Skin epidermis (tissue), 12 donors: ENCODE results near the gene F7.

Experiments
- H3K27ac ChIP-seq, 21 experiments: fragments of 200-600 bp; sonication (generic) in 11 of 21; one replicate each; pipeline ENCODE4 v1.5.0; 2020; ENCODE audit warnings: mild to moderate bottlenecking in 3 of 21, inconsistent platforms in 2 of 21, moderate library complexity in 2 of 21
- H3K4me3 ChIP-seq, 7 experiments: fragments of 200-600 bp; sonication (generic) in 2 of 7; one replicate each; pipeline ENCODE4 v1.5.0; 2020; ENCODE audit warnings: inconsistent platforms in 2 of 7, mild to moderate bottlenecking in 2 of 7, moderate library complexity in 1 of 7

The F7 gene

DNA sequence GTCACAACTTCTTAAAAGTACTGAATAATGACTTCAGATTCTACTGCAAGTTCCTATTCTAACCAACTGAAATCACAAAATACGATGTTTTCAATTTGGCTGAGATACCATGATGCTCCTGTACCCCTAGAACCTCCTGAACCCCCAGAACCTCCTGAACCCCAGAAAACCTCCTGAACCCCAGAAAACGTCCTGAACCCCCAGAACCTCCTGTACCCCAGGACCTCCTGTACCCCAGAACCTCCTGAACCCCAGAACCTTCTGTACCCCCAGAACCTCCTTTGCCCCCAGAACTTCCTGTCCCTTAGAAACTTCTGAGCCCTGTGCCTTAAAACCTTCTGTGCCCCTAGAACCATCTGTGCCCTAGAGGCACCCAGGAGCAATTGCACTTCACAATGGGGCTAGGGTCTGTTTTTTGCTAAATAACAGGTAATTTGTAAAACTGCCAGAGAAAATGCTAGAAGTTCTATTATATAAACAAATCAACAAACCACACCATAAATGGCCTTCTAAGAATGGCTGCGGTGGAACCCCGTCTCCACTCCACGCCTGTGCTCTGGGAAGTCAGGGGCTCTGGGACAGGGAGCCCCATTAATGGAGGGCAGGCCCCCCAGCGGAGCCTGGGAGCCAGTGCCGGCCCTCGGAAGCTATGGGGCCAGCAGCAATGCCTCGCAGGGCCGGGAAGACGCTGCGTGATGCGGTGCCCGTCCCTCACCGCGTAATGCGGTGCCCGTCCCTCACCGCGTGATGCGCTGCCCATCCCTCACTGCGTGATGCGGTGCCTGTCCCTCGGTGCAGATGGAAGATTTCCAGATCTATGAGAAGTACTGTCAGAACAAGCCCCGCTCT lies 21.3 kb upstream of the F7 start:
- Histone ChIP-seq H3K4me3 (no peak overlapping the region), H3K27ac (peak overlapping the region in 2 of 21 experiments; percentile 19 to 25)

DNA sequence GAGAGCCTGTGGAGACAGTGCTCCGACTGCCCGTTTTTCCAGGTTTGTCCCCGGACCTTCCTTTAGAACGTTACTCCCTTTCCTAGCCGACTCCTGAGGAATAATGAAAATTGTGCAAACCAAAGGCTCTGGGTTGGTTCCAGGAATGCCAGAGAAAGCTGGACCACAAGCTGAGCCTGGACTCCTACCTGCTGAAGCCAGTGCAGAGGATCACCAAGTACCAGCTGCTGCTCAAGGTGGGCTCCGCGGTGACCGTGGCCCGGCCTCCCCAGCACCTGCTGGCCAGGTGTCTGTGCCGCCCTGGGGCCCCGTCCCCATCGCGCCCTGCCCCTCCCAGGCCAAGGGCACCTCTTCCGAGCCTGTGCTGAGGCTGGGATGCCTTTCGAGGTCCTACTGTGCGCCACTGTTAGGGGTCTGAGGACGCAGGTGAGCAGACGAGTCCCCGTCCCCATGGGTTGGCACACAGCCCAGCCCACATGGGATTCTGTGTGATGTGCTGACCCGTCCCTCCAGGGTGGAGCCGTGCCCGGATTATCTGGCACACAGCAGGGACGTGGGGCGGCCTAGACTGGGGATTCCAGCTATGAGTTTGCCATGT lies 20.5 kb upstream of the F7 start:
- Histone ChIP-seq H3K4me3 (no peak overlapping the region), H3K27ac (no peak overlapping the region)

DNA sequence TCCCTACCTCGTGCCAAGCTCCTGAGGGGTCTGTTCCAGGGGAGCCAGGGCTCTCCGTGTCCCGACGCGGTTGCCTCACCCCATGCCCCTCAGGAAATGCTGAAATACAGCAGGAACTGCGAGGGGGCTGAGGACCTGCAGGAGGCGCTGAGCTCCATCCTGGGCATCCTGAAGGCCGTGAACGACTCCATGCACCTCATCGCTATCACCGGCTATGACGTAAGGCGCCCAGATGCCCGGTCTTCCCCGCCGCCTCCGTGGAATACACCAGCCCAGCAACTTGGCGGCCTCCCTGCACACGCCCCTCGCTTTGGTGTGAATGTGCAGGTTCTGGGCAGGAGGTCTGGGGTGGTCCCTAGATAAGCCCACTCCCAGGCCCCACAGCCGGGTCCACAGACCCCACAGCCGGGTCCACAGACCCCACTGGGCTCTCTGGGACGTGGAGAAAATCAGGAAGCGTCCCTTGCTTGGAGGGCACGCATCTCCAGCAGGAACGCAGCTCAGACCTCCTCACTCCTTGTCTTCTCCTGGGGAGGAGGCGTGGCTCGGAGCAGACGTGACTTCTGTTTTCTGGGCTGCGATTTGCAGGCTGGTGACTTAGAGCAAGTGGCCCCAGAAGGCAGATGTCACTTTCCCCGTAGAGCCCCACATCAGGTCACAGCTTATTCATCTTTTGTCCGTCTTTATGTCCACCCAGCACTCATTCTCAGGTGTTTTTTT lies 19.4 kb upstream of the F7 start:
- no peak overlapping the region for H3K27ac ChIP-seq
- H3K4me3 ChIP-seq, result no peak overlapping the region

DNA sequence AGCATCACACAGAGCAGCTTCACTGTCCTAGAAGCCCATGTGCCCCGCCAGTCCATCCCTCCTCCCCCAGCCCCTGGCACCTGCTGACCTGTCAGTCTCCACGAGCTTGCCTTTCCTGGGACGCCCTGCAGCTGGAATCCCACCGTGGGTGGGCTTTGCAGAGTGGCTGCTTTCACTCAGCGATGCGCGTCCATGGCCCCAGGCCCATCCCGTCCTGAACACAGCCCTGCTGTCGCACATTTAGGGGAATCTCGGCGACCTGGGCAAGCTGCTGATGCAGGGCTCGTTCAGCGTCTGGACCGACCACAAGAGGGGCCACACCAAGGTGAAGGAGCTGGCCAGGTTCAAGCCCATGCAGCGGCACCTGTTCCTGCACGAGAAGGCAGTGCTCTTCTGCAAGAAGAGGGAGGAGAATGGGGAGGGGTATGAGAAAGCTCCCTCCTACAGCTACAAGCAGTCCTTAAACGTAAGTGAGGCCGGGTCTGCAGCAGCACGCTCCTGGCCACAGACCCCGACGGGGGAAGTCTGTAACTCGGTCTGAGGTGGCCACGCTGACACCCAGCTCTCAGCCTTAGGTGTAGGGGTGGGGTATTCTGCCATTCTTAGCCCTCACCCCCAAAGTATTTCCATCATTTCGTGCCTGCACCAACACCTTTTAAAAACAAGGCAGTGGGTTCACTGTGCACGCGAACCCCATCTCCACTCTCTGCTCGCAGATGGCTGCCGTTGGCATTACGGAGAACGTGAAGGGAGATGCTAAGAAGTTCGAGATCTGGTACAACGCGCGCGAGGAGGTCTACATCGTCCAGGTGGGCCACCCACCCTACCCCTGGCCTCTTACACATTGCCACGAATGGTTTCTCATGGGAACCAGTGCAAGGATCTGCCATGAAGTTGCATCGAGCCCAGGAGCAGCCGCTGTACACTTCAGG lies 18.3 kb upstream of the F7 start:
- H3K27ac ChIP-seq, result no peak overlapping the region
- no peak overlapping the region for H3K4me3 ChIP-seq

DNA sequence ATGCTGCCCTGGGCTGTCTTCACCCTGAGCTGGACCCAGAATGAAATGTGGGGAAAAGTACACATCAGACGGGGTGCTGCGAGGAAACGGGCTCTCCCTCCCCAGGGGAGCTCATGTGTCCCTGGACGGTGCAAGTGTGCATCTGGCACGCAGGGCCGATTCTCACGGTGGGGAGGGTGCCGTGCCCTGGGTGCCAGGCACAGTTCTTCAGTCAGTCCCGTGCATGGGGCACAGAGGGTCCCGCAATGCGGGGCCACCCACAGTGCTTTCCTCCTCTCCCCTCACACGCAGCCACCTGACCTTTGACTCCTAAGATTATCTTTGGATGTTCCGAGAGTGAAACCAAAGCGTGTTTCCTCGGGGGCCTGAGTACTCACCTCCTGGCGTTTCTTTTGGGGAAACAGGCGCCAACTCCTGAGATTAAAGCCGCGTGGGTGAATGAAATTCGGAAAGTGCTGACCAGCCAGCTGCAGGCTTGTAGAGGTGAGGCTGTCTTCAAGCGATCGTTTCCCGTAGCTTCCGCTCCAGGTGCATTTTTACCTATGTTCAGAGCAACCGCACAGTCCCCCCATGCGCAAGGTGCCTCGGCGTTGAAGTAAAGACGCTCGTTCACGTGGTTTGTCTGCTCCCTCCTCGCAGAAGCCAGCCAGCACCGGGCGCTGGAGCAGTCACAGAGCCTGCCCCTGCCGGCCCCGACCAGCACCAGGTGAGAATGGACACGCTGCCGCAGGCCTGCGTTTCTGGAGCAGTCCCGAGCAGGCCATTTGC lies 17.5 kb upstream of the F7 start:
- H3K4me3 ChIP-seq, result no peak overlapping the region
- H3K27ac ChIP-seq, result no peak overlapping the region

DNA sequence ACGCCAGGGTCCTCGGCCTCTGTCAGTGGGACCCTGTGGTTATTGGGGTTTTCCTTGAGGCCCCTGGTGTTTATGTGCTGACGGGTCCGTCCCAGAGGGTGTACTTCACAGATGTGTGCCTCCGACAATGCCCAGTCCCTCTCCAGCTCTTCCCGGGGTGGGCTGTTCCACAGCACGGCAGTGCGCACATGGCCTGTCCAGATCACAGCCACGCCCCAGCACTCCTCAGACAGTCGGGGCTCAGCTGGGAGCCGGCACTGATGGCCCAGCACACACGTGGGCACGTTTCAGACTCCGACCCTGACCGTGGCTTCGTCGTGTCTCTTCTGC lies 16.9 kb upstream of the F7 start:
- Histone ChIP-seq H3K4me3 (no peak overlapping the region), H3K27ac (no peak overlapping the region)

DNA sequence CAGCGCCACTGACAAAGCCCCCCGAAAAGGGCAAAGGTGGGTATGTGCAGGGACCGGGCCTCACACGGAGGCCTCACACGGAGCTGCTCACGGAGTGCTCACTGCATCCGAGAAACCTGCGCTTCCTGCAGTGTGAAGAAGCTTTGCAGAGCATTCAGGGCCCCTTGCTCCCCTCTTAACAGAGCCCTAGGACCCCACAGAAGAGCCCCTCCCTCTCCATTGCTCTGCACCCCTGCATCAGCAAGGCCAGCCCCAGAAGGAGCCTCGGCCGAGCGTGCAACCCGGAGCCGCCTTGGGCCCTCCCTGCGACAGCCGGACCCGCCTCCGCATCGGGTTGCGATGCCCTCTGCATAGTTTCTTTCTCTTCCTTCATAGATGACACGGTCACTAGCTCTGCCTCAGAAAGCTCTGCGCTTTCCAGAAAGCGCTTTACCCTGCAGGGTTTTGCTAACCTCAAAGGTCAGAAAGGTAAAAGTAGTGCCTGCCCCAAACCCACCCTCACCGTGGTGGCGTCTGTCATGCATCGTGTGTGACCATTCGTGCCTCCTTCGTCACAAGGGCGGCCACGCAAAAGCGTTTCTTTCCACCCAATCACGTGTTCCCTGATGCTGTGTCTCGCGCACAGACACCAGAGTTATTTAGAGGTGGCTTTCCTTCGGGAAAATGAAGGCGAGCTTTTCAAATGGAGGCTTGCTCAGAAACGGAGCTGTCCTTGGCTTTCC lies 15.7 kb upstream of the F7 start:
- no peak overlapping the region for H3K27ac ChIP-seq

DNA sequence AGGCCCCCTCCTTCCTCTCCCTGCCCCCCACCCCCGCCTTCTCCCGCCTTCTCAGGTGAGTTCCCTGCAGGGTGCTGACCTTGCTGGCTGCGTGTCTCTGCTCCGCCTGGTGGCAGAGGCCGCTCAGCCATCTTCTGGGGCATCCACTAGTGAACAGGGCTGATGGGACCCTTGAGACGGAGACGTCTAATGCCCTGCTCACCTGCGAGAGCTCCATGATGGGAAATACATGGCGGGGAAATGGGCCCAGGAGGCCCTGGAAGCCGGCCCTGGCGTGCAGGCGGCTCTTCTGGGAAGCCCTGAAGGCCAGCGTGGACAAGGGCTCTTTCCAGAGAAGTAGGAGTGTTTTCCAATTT lies 15.2 kb upstream of the F7 start:
- Histone ChIP-seq H3K4me3 (no peak overlapping the region), H3K27ac (no peak overlapping the region)

More for the DNA sequence above, 15.7 kb upstream of the F7 start:
- no peak overlapping the region for H3K4me3 ChIP-seq

DNA sequence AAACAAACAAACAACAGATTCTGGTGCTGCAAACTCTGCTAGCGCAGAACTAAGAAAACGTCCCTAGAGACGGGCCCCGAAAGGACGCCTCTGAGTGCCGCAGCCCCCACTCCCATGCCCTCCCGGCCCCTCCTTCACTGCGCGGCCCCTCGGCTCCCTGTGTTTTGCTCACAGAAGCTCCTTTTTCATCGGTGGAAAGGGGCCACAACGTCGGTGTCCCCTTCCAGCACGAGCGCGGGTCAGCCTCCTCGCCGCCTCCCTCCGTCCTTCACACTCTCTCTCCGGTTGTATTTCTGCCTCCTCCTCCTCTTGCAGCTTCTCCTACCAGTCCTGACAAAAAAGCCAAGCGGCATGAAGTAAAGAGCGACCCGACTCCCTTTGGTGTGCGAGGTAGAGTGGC lies 14.8 kb upstream of the F7 start:
- Histone ChIP-seq H3K4me3 (no peak overlapping the region), H3K27ac (no peak overlapping the region)

DNA sequence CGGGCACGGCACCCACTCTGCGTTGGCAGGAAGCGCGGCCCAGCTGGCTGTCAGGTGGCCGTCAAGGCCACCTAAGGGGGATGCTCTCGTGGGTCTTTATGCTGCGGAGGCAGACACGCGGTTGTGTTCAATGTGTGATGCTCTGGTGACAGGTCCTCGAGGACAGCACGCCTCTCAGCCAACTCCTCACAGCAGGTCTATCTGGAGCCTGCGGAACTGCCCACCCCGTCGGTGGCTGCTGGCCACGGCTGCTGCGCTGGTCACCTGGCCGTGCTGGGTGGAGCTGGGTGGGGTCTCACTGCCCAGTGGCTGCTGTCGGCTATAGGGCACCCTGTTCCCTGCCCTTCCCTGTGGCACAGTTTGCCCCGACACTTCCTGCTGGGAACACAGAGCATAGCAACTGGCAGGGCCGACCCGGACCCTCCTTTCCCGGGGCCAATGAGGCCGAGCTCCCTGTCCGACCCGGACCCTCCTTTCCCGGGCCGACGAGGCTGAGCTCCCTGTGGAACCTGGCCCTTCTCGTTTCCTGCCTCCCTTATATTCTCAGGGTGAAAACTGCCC lies 14.3 kb upstream of the F7 start:
- Histone ChIP-seq H3K27ac (no peak overlapping the region), H3K4me3 (no peak overlapping the region)

DNA sequence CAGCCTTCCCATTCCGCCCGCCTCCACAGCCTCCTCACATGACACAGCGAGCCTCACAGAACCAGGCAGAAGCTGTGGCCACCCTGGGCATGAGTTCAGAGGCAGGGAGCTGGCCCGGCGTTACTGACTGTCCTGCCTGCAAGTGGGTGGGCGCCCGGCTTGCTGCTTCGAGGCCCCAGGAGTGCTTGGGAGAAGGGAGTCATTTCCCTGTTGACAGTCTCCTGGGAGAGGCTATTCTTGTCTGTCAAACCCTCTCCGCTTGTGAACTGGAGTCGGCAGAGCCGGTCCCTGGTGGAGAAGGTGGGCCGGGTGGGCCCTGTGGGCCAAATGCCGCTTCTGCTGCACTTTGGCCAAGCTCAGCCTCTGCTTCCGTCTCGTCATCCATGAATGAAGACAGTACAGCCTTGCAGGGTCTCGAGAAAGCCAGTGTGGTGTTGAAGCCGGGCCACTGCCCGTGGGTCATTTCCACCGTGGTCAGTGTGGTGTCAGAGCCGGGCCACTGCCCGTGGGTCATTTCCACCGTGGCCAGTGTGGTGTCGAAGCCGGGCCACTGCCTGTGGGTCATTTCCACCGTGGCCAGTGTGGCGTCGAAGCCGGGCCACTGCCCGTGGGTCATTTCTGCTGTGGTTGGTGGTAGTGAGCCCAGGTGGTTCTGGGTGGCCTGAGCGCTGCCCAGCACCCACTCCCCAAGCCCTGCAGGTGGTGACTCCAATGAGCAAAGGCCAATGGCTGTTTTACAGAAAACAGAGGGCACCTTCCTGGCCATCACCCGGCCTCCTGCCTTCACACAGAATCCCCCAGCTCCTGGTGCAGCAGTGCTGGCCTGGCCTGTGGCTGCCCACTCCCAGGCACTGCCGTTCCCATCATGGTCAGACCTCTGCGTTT lies 13.5 kb upstream of the F7 start:
- H3K27ac ChIP-seq, result no peak overlapping the region

DNA sequence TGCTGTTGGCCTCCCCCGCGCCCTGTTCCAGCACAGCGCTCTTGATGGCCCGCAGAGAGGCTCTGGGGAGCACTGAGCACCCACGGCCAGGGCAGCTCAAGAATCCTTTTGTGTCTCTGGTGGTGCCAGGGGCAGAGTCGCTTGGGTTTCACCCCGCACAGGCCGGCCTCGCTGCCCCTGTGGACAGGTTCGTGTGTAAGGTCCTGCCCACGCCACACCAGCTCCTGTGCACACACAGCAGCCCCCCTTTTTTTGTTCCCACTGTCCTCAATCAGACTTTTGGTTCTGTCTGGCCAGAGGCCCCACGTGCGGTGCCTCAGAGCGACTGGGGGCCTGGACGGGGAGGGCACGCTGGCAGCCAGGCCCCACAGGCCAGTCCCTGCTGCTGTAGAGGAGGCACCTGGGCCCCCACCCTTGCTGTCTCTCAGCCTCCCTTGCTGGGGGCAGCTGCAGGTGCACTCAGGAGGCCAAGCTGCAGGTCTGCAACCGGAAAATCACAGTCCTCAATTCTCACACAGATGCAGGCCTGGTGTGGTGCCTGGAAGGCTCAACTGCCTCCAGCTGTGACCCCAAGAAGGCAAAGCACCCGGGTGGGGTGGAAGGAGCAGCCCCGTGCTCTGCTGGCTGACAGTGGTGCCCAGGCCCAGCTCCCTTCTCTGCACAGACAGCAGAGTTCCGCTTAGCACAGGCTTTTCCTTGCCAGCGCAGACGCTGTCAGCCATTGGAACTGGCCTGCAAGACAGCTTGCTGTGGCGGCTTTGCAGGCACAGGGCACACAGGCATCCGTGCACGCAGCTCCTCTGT lies 12.6 kb upstream of the F7 start:
- H3K4me3 ChIP-seq, result no peak overlapping the region
- no peak overlapping the region for H3K27ac ChIP-seq

More for the DNA sequence above, 13.5 kb upstream of the F7 start:
- H3K4me3 ChIP-seq, result no peak overlapping the region

DNA sequence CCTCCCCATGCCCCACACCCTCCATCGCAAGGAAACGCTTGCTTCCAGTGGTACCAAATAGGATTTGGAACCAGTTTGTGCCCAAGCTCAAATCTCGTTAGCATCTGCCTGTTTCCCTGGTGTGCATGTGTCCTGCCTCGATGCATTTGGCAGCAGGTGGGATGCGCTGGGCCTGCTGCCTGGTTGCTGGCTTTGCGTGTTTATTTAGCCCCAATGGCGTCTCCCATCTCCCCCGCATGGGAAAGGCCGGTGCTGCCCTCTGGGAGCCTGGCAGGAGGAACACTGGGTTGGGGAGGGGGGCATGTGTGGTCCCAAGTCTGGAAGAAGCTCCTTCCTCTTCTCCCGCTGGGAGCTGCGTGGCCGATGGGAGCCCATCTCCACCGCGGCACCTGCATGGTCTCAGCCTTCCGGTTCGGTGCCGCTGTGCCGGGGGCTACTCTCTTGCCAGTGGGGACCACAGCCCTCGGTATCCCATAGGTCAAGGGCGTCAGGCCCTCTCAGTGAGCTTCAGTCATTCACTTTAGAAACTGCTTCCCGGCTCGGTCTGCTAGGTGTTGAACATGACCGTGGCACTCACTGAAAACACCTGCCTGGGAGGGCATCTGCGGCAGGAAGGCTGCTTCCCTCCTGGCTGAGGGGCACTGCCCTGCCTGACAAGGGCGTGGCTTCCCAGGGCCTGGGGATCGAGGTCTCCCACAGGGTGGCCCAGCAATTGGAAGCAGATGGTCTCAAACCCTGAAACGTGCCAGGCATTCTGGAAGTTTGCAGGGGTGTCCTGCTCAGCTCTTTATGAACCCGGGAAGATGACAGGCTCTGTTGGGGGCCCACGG lies 11.8 kb upstream of the F7 start:
- no peak overlapping the region for H3K27ac ChIP-seq
- H3K4me3 ChIP-seq, result no peak overlapping the region

DNA sequence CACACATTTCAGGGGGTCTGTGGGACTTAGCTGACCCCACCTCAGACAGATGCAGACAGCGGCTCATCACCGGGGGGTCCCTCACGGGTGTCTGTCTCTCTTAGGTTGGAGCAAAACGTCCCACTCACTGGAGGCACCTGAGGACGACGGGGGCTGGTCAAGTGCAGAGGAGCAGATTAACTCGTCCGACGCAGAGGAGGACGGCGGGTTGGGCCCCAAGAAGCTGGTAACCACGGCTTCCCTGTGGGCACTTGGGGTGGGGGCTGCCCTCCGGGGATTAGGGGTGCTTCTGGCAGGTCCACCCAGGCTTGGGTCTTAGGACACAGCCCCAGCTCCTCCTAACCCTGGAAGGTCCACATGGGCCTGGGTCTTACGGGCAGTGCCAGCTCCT lies 11.2 kb upstream of the F7 start:
- no peak overlapping the region for H3K4me3 ChIP-seq
- H3K27ac ChIP-seq, result no peak overlapping the region

DNA sequence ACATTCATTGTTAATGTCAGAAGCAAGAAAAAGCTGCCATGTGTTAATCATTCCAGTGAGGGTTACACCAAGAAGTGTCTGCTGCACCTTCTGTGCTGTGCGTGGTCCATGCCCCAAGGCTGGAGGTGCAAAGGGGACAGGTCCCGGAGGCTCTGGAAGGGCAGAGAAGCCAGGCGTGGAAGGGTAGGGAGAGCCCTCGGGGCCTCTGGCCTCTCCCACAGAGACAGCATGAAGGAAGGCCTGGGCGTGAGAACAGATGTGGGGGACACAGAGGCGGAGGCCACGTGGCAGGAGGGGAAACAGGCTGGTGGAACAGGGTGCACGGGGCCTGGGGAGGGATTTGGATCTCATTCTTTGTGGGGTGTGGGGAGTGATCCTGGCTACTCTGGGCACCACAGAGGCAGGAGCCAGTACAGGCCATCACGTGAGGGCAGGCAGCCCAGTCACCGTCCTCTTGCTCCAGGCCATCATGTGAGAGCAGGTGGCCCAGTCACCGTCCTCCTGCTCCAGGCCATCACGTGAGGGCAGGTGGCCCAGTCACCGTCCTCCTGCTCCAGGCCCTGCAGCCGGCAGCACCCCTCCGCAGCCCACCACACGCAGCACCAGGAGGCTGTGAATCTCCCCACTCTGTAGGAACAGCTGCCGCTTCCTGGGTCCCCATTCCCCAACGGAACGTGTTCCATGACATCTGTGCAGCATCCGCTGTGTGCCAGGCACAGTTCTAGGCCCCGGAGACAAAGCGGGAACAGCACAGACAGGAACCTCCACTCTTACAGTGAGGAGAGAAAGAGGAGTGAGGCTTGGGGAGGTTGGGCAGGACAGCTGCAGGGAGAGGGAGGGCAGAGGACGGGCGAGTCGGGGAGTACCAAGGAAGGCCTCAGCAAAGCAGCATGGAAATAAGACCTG lies 10.2 kb upstream of the F7 start:
- Histone ChIP-seq H3K27ac (no peak overlapping the region), H3K4me3 (no peak overlapping the region)
